Stimulated activated CD8-positive, alpha-beta memory T cell treated with anti-CD3 and anti-CD28 coated beads, Interleukin-2, amount 100 ng/mL, for 1 hour (primary cell): ENCODE data around the gene G6PC3.

Experiments
- DNase-seq, 2 donors: peaks; one replicate each; pipeline ENCODE4 v3.0.0-alpha.2; 2020; ENCODE audit warnings: low read depth in 2 of 2

The G6PC3 gene

GRCh38 chr17:44123356-44124117, 53.0 kb downstream of the G6PC3 start, which contains the start of gene HDAC5:
Gene HDAC5 (minus strand): TSS chr17:44123641. CDS start chr17:44117515, 6,126 bp downstream.
- DNase-seq: peak; percentile 91 to 93

GRCh38 chr17:44124118-44124438, 53.5 kb downstream of the G6PC3 start:
- DNase-seq: no peak
